Activated naive CD8-positive, alpha-beta T cell treated with anti-CD3 and anti-CD28 coated beads, Interleukin-2, amount 10 ng/mL, durations not matched to agents 7 days and 5 days (primary cell): ENCODE data around the gene PRKD1. TPM values are rescaled to one million over a fixed set of nuclear protein-coding genes. Genes with fewer than 3 reads are reported as not detected.

Source experiments
- ATAC-seq: fragments of 150-1000 bp; cut with Tn5 transposase; one replicate; pipeline ENCODE4 v1.10.0; 2021; ENCODE audit warnings: low read depth, moderate library complexity
- POLR2A ChIA-PET: fragments of 350-600 bp; sonication (Branson Sonifier 250); formaldehyde crosslinking; loops from one replicate; lab custom pipeline; 2021; ENCODE audit warnings: antibody characterized with exemption; lab: Charles Lee
- DNase-seq: peaks from one replicate; pipeline ENCODE4 v3.0.0; 2021
- H3K27ac Mint-ChIP-seq: one replicate; pipeline ENCODE4 v1.8.0; 2022; ENCODE audit warnings: mild to moderate bottlenecking, mixed read lengths
- H3K27me3 Mint-ChIP-seq: one replicate; pipeline ENCODE4 v1.8.0; 2022; ENCODE audit warnings: mild to moderate bottlenecking, moderate library complexity, mixed read lengths
- H3K36me3 Mint-ChIP-seq: one replicate; pipeline ENCODE4 v1.8.0; 2021; ENCODE audit warnings: mild to moderate bottlenecking, mixed read lengths
- H3K4me1 Mint-ChIP-seq: one replicate; pipeline ENCODE4 v1.8.0; 2021; ENCODE audit warnings: mixed read lengths
- H3K4me3 Mint-ChIP-seq: one replicate; pipeline ENCODE4 v1.8.0; 2022; ENCODE audit warnings: mild to moderate bottlenecking, moderate library complexity, mixed read lengths
- H3K9me3 Mint-ChIP-seq: one replicate; pipeline ENCODE4 v1.8.0; 2021; ENCODE audit warnings: mixed read lengths
- total RNA-seq, 2 experiments: library from RNA; stranded (reverse); gene quantifications; one replicate each; pipeline ENCODE4 v1.2.3, GENCODE V29; 2021

The PRKD1 gene
- total RNA-seq, 2 experiments from 2014 or later = not detected

- H3K9me3 Mint-ChIP-seq = no peaks in the 10 kb centered on the region
- POLR2A ChIA-PET = no interaction called here
- no peaks in the 10 kb centered on the region for H3K27me3 Mint-ChIP-seq
- no peaks in the 10 kb centered on the region for H3K4me1 Mint-ChIP-seq
- ATAC-seq (no peak), DNase-seq (no peak)
- H3K36me3 Mint-ChIP-seq = no peaks in the 10 kb centered on the region
- no peak overlapping the region for H3K27ac Mint-ChIP-seq
- H3K4me3 Mint-ChIP-seq = no peak overlapping the region
Measured at GRCh38 chr14:29814156-29815015, 113.3 kb downstream of the PRKD1 start.

- Mint-ChIP-seq H3K4me1 (no peaks in the 10 kb centered on the region), H3K4me3 (no peak overlapping the region)
- no peak for ATAC-seq
Measured at GRCh38 chr14:29810682-29811081, 117.0 kb downstream of the PRKD1 start.

GRCh38 chr14:29810064-29810463 is 117.6 kb downstream of the PRKD1 start:
- Mint-ChIP-seq H3K27me3 (no peaks in the 10 kb centered on the region), H3K36me3 (no peaks in the 10 kb centered on the region), H3K4me1 (no peaks in the 10 kb centered on the region), H3K9me3 (peaks cover 5% of the 10 kb centered on the region), H3K27ac (no peak overlapping the region), H3K4me3 (no peak overlapping the region)
- ATAC-seq (no peak), DNase-seq (no peak)
- POLR2A ChIA-PET = no interaction called here

More at GRCh38 chr14:29810682-29811081, 117.0 kb downstream of the PRKD1 start:
- Mint-ChIP-seq H3K9me3 (peaks cover 5% of the 10 kb centered on the region), H3K27me3 (no peaks in the 10 kb centered on the region), H3K36me3 (no peaks in the 10 kb centered on the region), H3K27ac (no peak overlapping the region)
- POLR2A ChIA-PET = no interaction called here
- DNase-seq = no peak

GRCh38 chr14:29806124-29806517 is 121.5 kb downstream of the PRKD1 start:
- H3K4me1 Mint-ChIP-seq = no peaks in the 10 kb centered on the region
- no peak overlapping the region for H3K4me3 Mint-ChIP-seq

GRCh38 chr14:29805415-29806123 is 122.1 kb downstream of the PRKD1 start:
- Mint-ChIP-seq H3K4me1 (no peaks in the 10 kb centered on the region), H3K27ac (no peak overlapping the region), H3K4me3 (no peak overlapping the region), H3K27me3 (no peaks in the 10 kb centered on the region), H3K36me3 (no peaks in the 10 kb centered on the region), H3K9me3 (peaks cover 5% of the 10 kb centered on the region)
- no peak for DNase-seq
- POLR2A ChIA-PET = no interaction called here
- ATAC-seq = no peak

More at GRCh38 chr14:29806124-29806517, 121.5 kb downstream of the PRKD1 start:
- POLR2A ChIA-PET = no interaction called here
- no peak for ATAC-seq
- Mint-ChIP-seq H3K27ac (no peak overlapping the region), H3K27me3 (no peaks in the 10 kb centered on the region), H3K9me3 (peaks cover 5% of the 10 kb centered on the region), H3K36me3 (no peaks in the 10 kb centered on the region)
- DNase-seq = no peak

- Mint-ChIP-seq H3K27me3 (no peaks in the 10 kb centered on the region), H3K4me1 (no peaks in the 10 kb centered on the region), H3K36me3 (no peaks in the 10 kb centered on the region), H3K27ac (no peak overlapping the region), H3K4me3 (no peak overlapping the region), H3K9me3 (peaks cover 5% of the 10 kb centered on the region)
- DNase-seq (no peak), ATAC-seq (no peak)
- POLR2A ChIA-PET = no interaction called here
Measured at GRCh38 chr14:29804481-29805266, 123.0 kb downstream of the PRKD1 start.

- Mint-ChIP-seq H3K27me3 (no peaks in the 10 kb centered on the region), H3K4me1 (no peaks in the 10 kb centered on the region), H3K9me3 (peaks cover 2% of the 10 kb centered on the region), H3K36me3 (no peaks in the 10 kb centered on the region), H3K27ac (no peak overlapping the region), H3K4me3 (no peak overlapping the region)
- DNase-seq (no peak), ATAC-seq (no peak)
- POLR2A ChIA-PET = no interaction called here
Measured at GRCh38 chr14:29803045-29803444, 124.6 kb downstream of the PRKD1 start.

- Mint-ChIP-seq H3K27ac (no peak overlapping the region), H3K4me1 (no peaks in the 10 kb centered on the region), H3K4me3 (no peak overlapping the region), H3K9me3 (peaks cover 2% of the 10 kb centered on the region), H3K27me3 (no peaks in the 10 kb centered on the region), H3K36me3 (no peaks in the 10 kb centered on the region)
- DNase-seq (no peak), ATAC-seq (no peak)
- POLR2A ChIA-PET = no interaction called here
Measured at GRCh38 chr14:29802211-29802610, 125.4 kb downstream of the PRKD1 start.

- Mint-ChIP-seq H3K9me3 (peaks cover 2% of the 10 kb centered on the region), H3K4me3 (no peak overlapping the region), H3K36me3 (no peaks in the 10 kb centered on the region), H3K4me1 (no peaks in the 10 kb centered on the region), H3K27ac (no peak overlapping the region), H3K27me3 (no peaks in the 10 kb centered on the region)
- ATAC-seq (no peak), DNase-seq (no peak)
- POLR2A ChIA-PET = no interaction called here
Measured at GRCh38 chr14:29800961-29801360, 126.7 kb downstream of the PRKD1 start.

GRCh38 chr14:29799464-29800095 is 128.1 kb downstream of the PRKD1 start:
- DNase-seq = no peak
- no peaks in the 10 kb centered on the region for H3K27me3 Mint-ChIP-seq

GRCh38 chr14:29798811-29799210 is 128.8 kb downstream of the PRKD1 start:
- ATAC-seq = no peak
- Mint-ChIP-seq H3K27me3 (no peaks in the 10 kb centered on the region), H3K36me3 (no peaks in the 10 kb centered on the region), H3K4me3 (no peak overlapping the region), H3K4me1 (no peaks in the 10 kb centered on the region), H3K9me3 (no peaks in the 10 kb centered on the region), H3K27ac (no peak overlapping the region)
- DNase-seq = no peak
- POLR2A ChIA-PET = no interaction called here

More at GRCh38 chr14:29799464-29800095, 128.1 kb downstream of the PRKD1 start:
- ATAC-seq = no peak
- Mint-ChIP-seq H3K9me3 (no peaks in the 10 kb centered on the region), H3K4me3 (no peak overlapping the region), H3K36me3 (no peaks in the 10 kb centered on the region), H3K4me1 (no peaks in the 10 kb centered on the region), H3K27ac (no peak overlapping the region)
- POLR2A ChIA-PET = no interaction called here

- no peak overlapping the region for H3K27ac Mint-ChIP-seq
- DNase-seq (no peak), ATAC-seq (no peak)
- H3K27me3 Mint-ChIP-seq = no peaks in the 10 kb centered on the region
- POLR2A ChIA-PET = no interaction called here
- H3K9me3 Mint-ChIP-seq = no peaks in the 10 kb centered on the region
- no peaks in the 10 kb centered on the region for H3K4me1 Mint-ChIP-seq
- no peak overlapping the region for H3K4me3 Mint-ChIP-seq
- no peaks in the 10 kb centered on the region for H3K36me3 Mint-ChIP-seq
Measured at GRCh38 chr14:29798108-29798663, 129.5 kb downstream of the PRKD1 start.

GRCh38 chr14:29796853-29797252 is 130.8 kb downstream of the PRKD1 start:
- Mint-ChIP-seq H3K9me3 (no peaks in the 10 kb centered on the region), H3K4me3 (no peak overlapping the region), H3K27ac (no peak overlapping the region), H3K4me1 (no peaks in the 10 kb centered on the region), H3K36me3 (no peaks in the 10 kb centered on the region), H3K27me3 (no peaks in the 10 kb centered on the region)
- POLR2A ChIA-PET = no interaction called here
- no peak for ATAC-seq
- DNase-seq = no peak
